Liver (tissue), 9 donors: Measurements from ENCODE around the gene ZBTB38. TPM values are rescaled to one million over a fixed set of nuclear protein-coding genes. Genes with fewer than 3 reads are reported as not detected.

ENCODE experiments used
- DNase-seq: peaks from one replicate; pipeline ENCODE4 v3.0.0-alpha.2; 2017; ENCODE audit warnings: low spot score
- H3K27ac ChIP-seq, 2 donors: one replicate each; pipeline ENCODE4 v1.7.0; 2013; ENCODE audit warnings: inconsistent platforms in 2 of 2, low read length in 2 of 2, control low read depth in 1 of 2, low read depth in 1 of 2, mild to moderate bottlenecking in 1 of 2
- H3K27me3 ChIP-seq, 4 donors: one replicate each; pipeline versions ENCODE4 v1.6.1 to v1.7.0; 2013; ENCODE audit warnings: low read length in 3 of 4, inconsistent platforms in 1 of 4, mild to moderate bottlenecking in 1 of 4, moderate library complexity in 1 of 4; ENCODE audit not compliant: control insufficient read depth in 4 of 4, insufficient read depth in 4 of 4
- H3K36me3 ChIP-seq, 4 donors: one replicate each; pipeline versions ENCODE4 v1.6.1 to v1.7.0; 2013; ENCODE audit warnings: low read length in 3 of 4, mild to moderate bottlenecking in 3 of 4, low read depth in 1 of 4, moderate library complexity in 1 of 4; ENCODE audit not compliant: control insufficient read depth in 4 of 4, insufficient read depth in 3 of 4
- H3K4me1 ChIP-seq, 4 donors: one replicate each; pipeline versions ENCODE4 v1.6.1 to v1.7.0; 2013; ENCODE audit warnings: low read length in 3 of 4, mild to moderate bottlenecking in 3 of 4, moderate library complexity in 1 of 4; ENCODE audit not compliant: control insufficient read depth in 4 of 4, insufficient read depth in 4 of 4
- H3K4me3 ChIP-seq, 3 donors: one replicate each; pipeline versions ENCODE4 v1.6.1 to v1.7.0; 2013; ENCODE audit warnings: low read length in 3 of 3, control low read depth in 1 of 3, low read depth in 1 of 3, mild to moderate bottlenecking in 1 of 3
- H3K9ac ChIP-seq, 2 donors: one replicate each; pipeline ENCODE4 v1.7.0; 2013; ENCODE audit warnings: low read length in 2 of 2, mild to moderate bottlenecking in 2 of 2, moderate library complexity in 2 of 2, control low read depth in 1 of 2, low read depth in 1 of 2
- H3K9me3 ChIP-seq, 4 donors: one replicate each; pipeline versions ENCODE4 v1.6.1 to v1.7.0; 2013; ENCODE audit warnings: low read length in 3 of 4; ENCODE audit not compliant: control insufficient read depth in 4 of 4
- ATF3 ChIP-seq: IDR thresholded peaks from 2 replicates; pipeline ENCODE4 v1.6.1; 2016; ENCODE audit warnings: antibody characterized with exemption
- CTCF ChIP-seq: fragments of 150-350 bp; IDR thresholded peaks from 2 replicates; pipeline ENCODE4 v1.5.1; 2017; ENCODE audit warnings: improper control_type of control experiment, low read depth, low read length; ENCODE audit not compliant: missing input control
- EGR1 ChIP-seq, 2 donors: IDR thresholded peaks; 2 replicates each; pipeline ENCODE4 v1.6.1; 2016 to 2018; ENCODE audit warnings: antibody characterized with exemption in 2 of 2, low read depth in 2 of 2
- FOXA1 ChIP-seq: IDR thresholded peaks from 2 replicates; pipeline ENCODE4 v1.6.1; 2016; ENCODE audit warnings: antibody characterized with exemption
- FOXA2 ChIP-seq: IDR thresholded peaks from 2 replicates; pipeline ENCODE4 v1.6.1; 2016; ENCODE audit warnings: antibody characterized with exemption
- GABPA ChIP-seq, 2 donors: IDR thresholded peaks in 1 of 2; conservative IDR thresholded peaks in 1 of 2; 2 replicates each; pipeline ENCODE4 v1.6.1; 2016; ENCODE audit warnings: antibody characterized with exemption in 2 of 2, mild to moderate bottlenecking in 1 of 2, moderate library complexity in 1 of 2
- HNF4A ChIP-seq, 2 donors: conservative IDR thresholded peaks; 2 replicates each; pipeline ENCODE4 v1.6.1; 2016; ENCODE audit warnings: antibody characterized with exemption in 2 of 2, mild to moderate bottlenecking in 2 of 2
- HNF4G ChIP-seq: IDR thresholded peaks from 2 replicates; pipeline ENCODE4 v1.6.1; 2016; ENCODE audit warnings: antibody characterized with exemption
- JUND ChIP-seq, 2 donors: IDR thresholded peaks; 2 replicates each; pipeline ENCODE4 v1.6.1; 2016; ENCODE audit warnings: antibody characterized with exemption in 2 of 2
- MAX ChIP-seq: IDR thresholded peaks from 2 replicates; pipeline ENCODE4 v1.6.1; 2016; ENCODE audit warnings: antibody characterized with exemption
- NR2F2 ChIP-seq: IDR thresholded peaks from 2 replicates; pipeline ENCODE4 v1.6.1; 2016; ENCODE audit warnings: antibody characterized with exemption
- RAD21 ChIP-seq, 2 donors: IDR thresholded peaks; 2 replicates each; pipeline ENCODE4 v1.6.1; 2016; ENCODE audit warnings: antibody characterized with exemption in 2 of 2, mild to moderate bottlenecking in 2 of 2
- REST ChIP-seq: IDR thresholded peaks from 2 replicates; pipeline ENCODE4 v1.6.1; 2016; ENCODE audit warnings: antibody characterized with exemption, mild to moderate bottlenecking
- SP1 ChIP-seq: IDR thresholded peaks from 2 replicates; pipeline ENCODE4 v1.6.1; 2018; ENCODE audit warnings: antibody characterized with exemption, mild to moderate bottlenecking
- TAF1 ChIP-seq: conservative IDR thresholded peaks from 2 replicates; pipeline ENCODE4 v1.6.1; 2016; ENCODE audit warnings: antibody characterized with exemption, mild to moderate bottlenecking
- YY1 ChIP-seq: IDR thresholded peaks from 2 replicates; pipeline ENCODE4 v1.6.1; 2016; ENCODE audit warnings: antibody characterized with exemption, mild to moderate bottlenecking
- ZBTB33 ChIP-seq: IDR thresholded peaks from 2 replicates; pipeline ENCODE4 v1.6.1; 2016; ENCODE audit warnings: antibody characterized with exemption
- WGBS: extraction: QIAGEN DNeasy Blood & Tissue Kit; methylation state at CpG from one replicate; pipeline ENCODE4 v1.1.7; 2013; 5-methylcytosine and 5-hydroxymethylcytosine counted together
- polyA plus RNA-seq, 2 donors: library from polyadenylated mRNA; stranded (reverse) in 1 of 2; unstranded in 1 of 2; fragments of 200-250 nt in 1 of 2; fragments of >200 nt in 1 of 2; fragmentation: Nextera tagmentation in 1 of 2; extraction: Ambion mirVana in 1 of 2; gene quantifications; one replicate each; pipeline versions ENCODE4 v1.2.1 to v1.2.3, GENCODE V29; 2013 to 2015
- total RNA-seq, 2 donors: library from RNA; depleted of rRNA; stranded (reverse); fragments of >200 nt; gene quantifications; one replicate each; pipeline ENCODE4 v1.2.3, GENCODE V29; 2014
- donor health status: healthy.
- donor health status: healthy.
- donor health status: healthy.
- donor health status: healthy.
- donor health status: healthy.

ZBTB38 gene
- total and polyA plus RNA-seq, 4 donors, result 9.5 to 57.3 (median 19.5) TPM

- no peaks in the 10 kb centered on the region for H3K36me3 ChIP-seq
- no peaks in the 10 kb centered on the region for H3K27me3 ChIP-seq
- WGBS, result 87% methylated on average over 4 of the region's 4 CpGs
- no peak for DNase-seq
- H3K4me3 ChIP-seq, result no peak overlapping the region
- H3K9me3 ChIP-seq, result no peaks in the 10 kb centered on the region
- H3K9ac ChIP-seq, result no peak overlapping the region
- peaks cover 0 to 3% (median 0%) of the 10 kb centered on the region in 4 donors for H3K4me1 ChIP-seq
- TF ChIP-seq TAF1 (no peak), RAD21 (IDR thresholded peaks at IDR 0.05) (no peak), SP1 (no peak), FOXA1 (no peak), YY1 (no peak), HNF4A (conservative IDR thresholded peaks at IDR 0.05) (no peak), NR2F2 (no peak), EGR1 (IDR thresholded peaks at IDR 0.05; ENCODE audit: low read depth in 2 of 2) (no peak), CTCF (no peak), FOXA2 (no peak), HNF4G (no peak), MAX (no peak), JUND (IDR thresholded peaks at IDR 0.05) (no peak), REST (no peak), ZBTB33 (no peak)
- H3K27ac ChIP-seq, result no peak overlapping the region
Observed at GRCh38 chr3:141356046-141356445, 12.3 kb upstream of the ZBTB38 start.

- Histone ChIP-seq H3K27ac (no peak overlapping the region), H3K4me1 (peaks cover 0 to 3% (median 0%) of the 10 kb centered on the region in 4 donors), H3K4me3 (peak overlapping the region in 1 of 3 donors; percentile 27), H3K9ac (peak overlapping the region in 1 of 2 donors; percentile 71), H3K27me3 (no peaks in the 10 kb centered on the region), H3K9me3 (no peaks in the 10 kb centered on the region), H3K36me3 (no peaks in the 10 kb centered on the region)
- no peak for DNase-seq
- WGBS, result 15% methylated on average over 6 of the region's 6 CpGs
- no peak for TF ChIP-seq HNF4G
- no peak for TF ChIP-seq ATF3
- peak in 1 of 2 donors; percentile 11 for TF ChIP-seq HNF4A (conservative IDR thresholded peaks at IDR 0.05)
- peak; percentile 98 to 100 for TF ChIP-seq RAD21 (IDR thresholded peaks at IDR 0.05)
- TF ChIP-seq NR2F2, result no peak
- TF ChIP-seq EGR1 (IDR thresholded peaks at IDR 0.05; ENCODE audit: low read depth in 2 of 2), result no peak
- peak; percentile 92 for TF ChIP-seq CTCF
- TF ChIP-seq JUND (IDR thresholded peaks at IDR 0.05), result no peak
- TF ChIP-seq REST, result no peak
- TF ChIP-seq GABPA (IDR thresholded peaks at IDR 0.05 in 1 of 2, conservative IDR thresholded peaks at IDR 0.05 in 1 of 2), result no peak
- TF ChIP-seq FOXA1, result no peak
Observed at GRCh38 chr3:141360888-141361598, 7.3 kb upstream of the ZBTB38 start.
